Measurements from ENCODE around the gene BORCS6. TPM values are rescaled to one million over a fixed set of nuclear protein-coding genes. Genes with fewer than 3 reads are reported as not detected.
"Not testable (repeated sequence)": the region's sequence is repeated elsewhere in the genome, so short reads cannot be mapped to it uniquely, and the experiment has no call there.

BORCS6 gene
- total RNA-seq, 1 donor from 2014 or later = 12.3 TPM

DNA sequence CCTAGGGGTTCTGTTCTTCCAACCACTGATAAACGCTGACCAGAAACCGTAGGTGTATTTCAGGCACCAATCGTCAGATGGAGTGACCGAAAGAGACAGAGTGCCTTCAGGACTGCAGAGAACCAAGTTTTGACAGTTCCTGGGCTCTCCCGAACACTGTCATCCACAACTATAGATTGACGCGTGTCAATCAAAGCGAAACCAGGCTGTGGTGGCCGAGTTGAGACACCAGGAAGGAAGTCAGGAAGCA lies 32.3 kb upstream of the BORCS6 start:
- TF ChIP-seq, protein P1, sequence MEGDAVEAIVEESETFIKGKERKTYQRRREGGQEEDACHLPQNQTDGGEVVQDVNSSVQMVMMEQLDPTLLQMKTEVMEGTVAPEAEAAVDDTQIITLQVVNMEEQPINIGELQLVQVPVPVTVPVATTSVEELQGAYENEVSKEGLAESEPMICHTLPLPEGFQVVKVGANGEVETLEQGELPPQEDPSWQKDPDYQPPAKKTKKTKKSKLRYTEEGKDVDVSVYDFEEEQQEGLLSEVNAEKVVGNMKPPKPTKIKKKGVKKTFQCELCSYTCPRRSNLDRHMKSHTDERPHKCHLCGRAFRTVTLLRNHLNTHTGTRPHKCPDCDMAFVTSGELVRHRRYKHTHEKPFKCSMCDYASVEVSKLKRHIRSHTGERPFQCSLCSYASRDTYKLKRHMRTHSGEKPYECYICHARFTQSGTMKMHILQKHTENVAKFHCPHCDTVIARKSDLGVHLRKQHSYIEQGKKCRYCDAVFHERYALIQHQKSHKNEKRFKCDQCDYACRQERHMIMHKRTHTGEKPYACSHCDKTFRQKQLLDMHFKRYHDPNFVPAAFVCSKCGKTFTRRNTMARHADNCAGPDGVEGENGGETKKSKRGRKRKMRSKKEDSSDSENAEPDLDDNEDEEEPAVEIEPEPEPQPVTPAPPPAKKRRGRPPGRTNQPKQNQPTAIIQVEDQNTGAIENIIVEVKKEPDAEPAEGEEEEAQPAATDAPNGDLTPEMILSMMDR (IDR thresholded peaks at IDR 0.05) = no peak
- ChIA-PET POLR2A (interaction anchor here (0.5 to 11.8 kb wide), 40 partner anchors 13 to 536 kb away, joined by 3 to 413 read pairs (median 6); partner anchors contain the start of genes AURKB, BORCS6, CNTROB and CTC1), CTCF (interaction anchor here (1.0 to 2.6 kb wide), 10 partner anchors 23 to 155 kb away, joined by 3 to 21 read pairs (median 6); partner anchors contain the start of genes ALOXE3, CTC1, KRABD2 and PFAS)
- ATAC-seq (ENCODE audit: low read depth) = peak; percentile 33
- Mint-ChIP-seq H3K4me1 (peaks cover 64% of the 10 kb centered on the region), H3K36me3 (ENCODE audit: low read depth) (peaks cover 41% of the 10 kb centered on the region), H3K9me3 (no peaks in the 10 kb centered on the region), H3K27me3 (peaks cover 11% of the 10 kb centered on the region), H3K27ac (peak overlapping the region; percentile 97), H3K4me3 (peak overlapping the region; percentile 97)
- intact Hi-C loops (cut with micrococcal nuclease) = loop anchor here (1.0 to 10.0 kb wide), 12 partner anchors 12 to 538 kb away; partner anchors contain the start of genes AURKB, CYB5D1, NAA38 and SLC25A35
- DNase-seq = no peak

DNA sequence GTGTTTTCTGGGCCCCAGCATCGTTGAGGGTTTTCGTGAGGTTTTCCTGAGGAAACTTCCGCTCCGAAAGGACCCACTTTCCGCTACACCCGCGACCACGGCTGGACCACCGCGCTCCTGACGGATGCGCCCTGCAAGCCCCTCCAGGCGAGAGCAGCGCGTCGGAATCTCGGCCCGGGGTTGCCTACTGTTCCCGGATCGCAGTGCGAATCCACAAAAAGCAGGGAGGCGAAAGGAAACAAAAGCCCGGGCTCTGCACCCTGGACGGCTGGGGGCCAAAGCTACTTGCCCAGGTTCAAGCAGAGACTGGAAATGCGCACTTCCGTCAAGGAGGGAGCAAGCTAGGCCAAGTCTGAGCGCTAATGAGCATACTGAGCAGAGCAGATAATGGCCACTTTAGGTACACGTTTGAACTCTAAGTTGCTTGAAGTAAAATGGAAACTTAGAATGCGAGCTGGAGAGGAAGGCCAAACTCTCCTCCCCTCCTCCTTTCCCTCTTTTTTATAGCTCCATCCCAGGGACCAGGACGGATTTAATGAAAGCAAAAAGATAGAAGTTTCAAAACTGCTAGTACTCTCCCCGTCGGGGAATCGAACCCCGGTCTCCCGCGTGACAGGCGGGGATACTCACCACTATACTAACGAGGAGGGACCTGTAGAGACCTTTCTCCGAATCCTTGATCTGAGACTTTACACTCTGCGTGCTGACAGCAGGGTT lies 31.8 kb upstream of the BORCS6 start:
- no peaks in the 10 kb centered on the region for H3K9me3 Mint-ChIP-seq
- CTCF ChIA-PET = interaction anchor here (1.1 to 2.6 kb wide), 12 partner anchors 11 to 162 kb away, joined by 4 to 21 read pairs (median 5); partner anchors contain the start of genes ALOXE3, CTC1, KRABD2 and PFAS
- H3K36me3 Mint-ChIP-seq (ENCODE audit: low read depth) = peaks cover 36% of the 10 kb centered on the region
- DNase-seq (peak; percentile 79), ATAC-seq (ENCODE audit: low read depth) (peak; percentile 55)
- H3K27ac Mint-ChIP-seq = peak overlapping the region; percentile 97
- intact Hi-C loops (cut with micrococcal nuclease) = loop anchor here (1.0 to 10.0 kb wide), 12 partner anchors 12 to 537 kb away; partner anchors contain the start of genes AURKB, CYB5D1, NAA38 and SLC25A35
- peaks cover 60% of the 10 kb centered on the region for H3K4me1 Mint-ChIP-seq
- H3K27me3 Mint-ChIP-seq = peaks cover 11% of the 10 kb centered on the region
- POLR2A ChIA-PET = interaction anchor here (0.5 to 11.8 kb wide), 40 partner anchors 9 to 1975 kb away, joined by 3 to 413 read pairs (median 6); partner anchors contain the start of genes AURKB, BORCS6, CNTROB and CTC1
- TF ChIP-seq, protein P1 (IDR thresholded peaks at IDR 0.05) = no peak
- peak overlapping the region; percentile 97 for H3K4me3 Mint-ChIP-seq

DNA sequence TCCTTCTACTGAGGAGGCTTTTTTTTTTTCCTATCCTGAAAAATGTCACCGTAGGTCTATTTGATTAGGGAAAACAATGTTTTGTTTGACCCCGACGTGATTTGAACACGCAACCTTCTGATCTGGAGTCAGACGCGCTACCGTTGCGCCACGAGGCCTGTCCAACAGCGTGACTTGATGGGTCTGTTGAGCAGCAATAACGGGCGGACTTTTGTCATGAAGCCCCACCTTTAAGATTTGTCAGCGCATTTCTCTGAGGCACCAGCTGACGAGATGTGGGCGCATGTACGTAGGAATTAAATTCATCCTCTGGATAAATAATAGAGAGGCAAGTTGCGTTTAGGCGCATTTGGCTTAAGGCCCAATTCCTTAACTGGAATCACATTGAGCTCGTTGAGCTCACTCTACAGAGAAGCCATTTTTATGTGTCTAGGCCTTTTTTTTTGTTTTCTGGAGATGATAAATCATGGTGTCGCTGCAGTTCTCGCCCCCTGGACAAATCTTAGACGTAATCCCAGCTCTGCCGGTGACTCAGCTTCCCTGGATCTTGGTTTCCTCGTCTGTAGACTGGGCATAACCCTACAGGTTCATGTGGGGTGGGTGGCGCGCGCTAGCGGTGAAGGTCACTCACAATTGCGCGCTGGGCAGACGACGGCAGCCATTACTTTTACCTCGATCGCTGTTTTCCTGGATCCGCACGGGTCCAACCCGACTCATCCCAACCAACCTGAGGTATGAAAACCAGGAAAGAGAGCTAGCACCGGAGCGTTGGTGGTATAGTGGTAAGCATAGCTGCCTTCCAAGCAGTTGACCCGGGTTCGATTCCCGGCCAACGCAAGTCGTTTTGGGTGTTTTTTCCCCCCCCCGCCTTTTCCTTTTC lies 31.0 kb upstream of the BORCS6 start:
- ChIA-PET POLR2A (interaction anchor here (0.6 to 11.8 kb wide), 35 partner anchors 10 to 1975 kb away, joined by 3 to 413 read pairs (median 7); partner anchors contain the start of genes AURKB, BORCS6, CTC1 and HES7), CTCF (interaction anchor here (1.1 to 2.6 kb wide), 10 partner anchors 10 to 163 kb away, joined by 4 to 21 read pairs (median 4); partner anchors contain the start of genes ALOXE3, CTC1, KRABD2 and PFAS)
- Mint-ChIP-seq H3K27me3 (peaks cover 11% of the 10 kb centered on the region), H3K36me3 (ENCODE audit: low read depth) (peaks cover 28% of the 10 kb centered on the region), H3K27ac (peak overlapping the region; percentile 97), H3K9me3 (no peaks in the 10 kb centered on the region), H3K4me1 (peaks cover 52% of the 10 kb centered on the region), H3K4me3 (peak overlapping the region; percentile 97)
- peak; percentile 13 for ATAC-seq (ENCODE audit: low read depth)
- DNase-seq = peak; percentile 85
- TF ChIP-seq, protein P1 (IDR thresholded peaks at IDR 0.05) = no peak
- intact Hi-C loops (cut with micrococcal nuclease) = loop anchor here (10.0 kb wide), 2 partner anchors 366 to 536 kb away; partner anchors contain the start of genes CYB5D1, NAA38, TMEM88 and TP53

DNA sequence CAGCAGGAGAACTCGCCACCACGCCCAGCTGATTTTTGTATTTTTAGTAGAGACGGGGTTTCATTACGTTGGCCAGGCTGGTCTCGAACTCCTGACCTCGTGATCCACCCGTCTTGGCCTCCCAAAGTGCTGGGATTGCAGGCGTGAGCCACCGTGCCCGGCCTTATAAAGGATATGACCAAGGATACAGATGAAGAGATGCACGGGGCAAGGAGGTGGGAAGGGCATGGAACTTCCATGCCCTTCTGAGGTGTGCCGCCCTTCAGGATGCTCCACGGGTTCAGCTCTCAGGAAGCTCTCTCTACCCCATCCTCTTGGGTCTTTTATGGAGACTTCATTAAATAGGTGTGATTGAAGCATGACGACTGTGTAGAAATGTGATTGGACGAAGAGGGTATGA lies 24.0 kb upstream of the BORCS6 start:
- ATAC-seq (ENCODE audit: low read depth); H3K27me3 Mint-ChIP-seq; CTCF ChIA-PET; H3K9me3 Mint-ChIP-seq; DNase-seq; intact Hi-C loops (cut with micrococcal nuclease); H3K36me3 Mint-ChIP-seq (ENCODE audit: low read depth); H3K27ac Mint-ChIP-seq; H3K4me3 Mint-ChIP-seq: not testable (repeated sequence)
- H3K4me1 Mint-ChIP-seq = peaks cover 22% of the 10 kb centered on the region
- POLR2A ChIA-PET = interaction anchor here (0.6 to 1.0 kb wide), 3 partner anchors 9 to 282 kb away, joined by 5 to 6 read pairs (median 5); no protein-coding TSS in a partner anchor
